DND-41 (cell line): ENCODE measurements around the gene ZNF22.

Experiments used
- ATAC-seq: fragments of 200-7000 bp; cut with Tn5 transposase; 3 replicates; pipeline ENCODE4 v1.9.1; 2021; ENCODE audit warnings: low read depth; ENCODE audit not compliant: insufficient read depth
- DNase-seq: peaks from one replicate; pipeline ENCODE4 v3.0.0-alpha.2; 2020
- H2AFZ ChIP-seq: 2 replicates; pipeline ENCODE4 v1.6.0; 2012; ENCODE audit warnings: low read depth, low read length
- H3K27ac ChIP-seq: 2 replicates; pipeline ENCODE4 v1.5.1; 2012; ENCODE audit warnings: low read length, inconsistent platforms
- H3K27me3 ChIP-seq: fragments of 200-600 bp; sonication (generic); 2 replicates; pipeline ENCODE4 v1.6.0; 2012; ENCODE audit warnings: low read length, mild to moderate bottlenecking, inconsistent platforms; ENCODE audit not compliant: insufficient read depth, poor library complexity
- H3K36me3 ChIP-seq: 2 replicates; pipeline ENCODE4 v1.5.1; 2012; ENCODE audit warnings: low read length, inconsistent platforms; ENCODE audit not compliant: insufficient read depth
- H3K4me1 ChIP-seq: 2 replicates; pipeline ENCODE4 v1.5.1; 2012; ENCODE audit warnings: mild to moderate bottlenecking, low read length; ENCODE audit not compliant: insufficient read depth
- H3K4me2 ChIP-seq: 2 replicates; pipeline ENCODE4 v1.6.0; 2012; ENCODE audit warnings: mild to moderate bottlenecking, moderate library complexity, low read length, inconsistent platforms; ENCODE audit not compliant: insufficient read depth
- H3K4me3 ChIP-seq, 2 experiments: fragments of 200-600 bp in 1 of 2; shearing (Covaris generic) in 1 of 2; 2 replicates each; pipeline ENCODE4 v1.5.1; 2012 to 2016; ENCODE audit warnings: inconsistent platforms in 2 of 2, low read length in 2 of 2, mild to moderate bottlenecking in 2 of 2, low read depth in 1 of 2, moderate library complexity in 1 of 2
- H3K79me2 ChIP-seq: 2 replicates; pipeline ENCODE4 v1.6.0; 2012; ENCODE audit warnings: low read length, inconsistent platforms; ENCODE audit not compliant: insufficient read depth
- H3K9ac ChIP-seq: 2 replicates; pipeline ENCODE4 v1.6.0; 2012; ENCODE audit warnings: low read depth, mild to moderate bottlenecking, inconsistent platforms, low read length, moderate library complexity
- H3K9me3 ChIP-seq: 2 replicates; pipeline ENCODE4 v1.5.1; 2012; ENCODE audit warnings: low read length, moderate library complexity, mild to moderate bottlenecking, inconsistent platforms; ENCODE audit not compliant: insufficient read depth, severe bottlenecking
- H4K20me1 ChIP-seq: 2 replicates; pipeline ENCODE4 v1.6.0; 2012; ENCODE audit warnings: low read length; ENCODE audit not compliant: insufficient read depth
- CTCF ChIP-seq: IDR thresholded peaks from 2 replicates; pipeline ENCODE4 v1.5.1; 2012; ENCODE audit warnings: borderline replicate concordance, low read length, moderate library complexity, mild to moderate bottlenecking; ENCODE audit not compliant: poor library complexity, severe bottlenecking; ENCODE audit errors: extremely low read depth
- EZH2 ChIP-seq: IDR thresholded peaks from 3 replicates; pipeline ENCODE4 v1.6.1; 2012; ENCODE audit warnings: borderline replicate concordance, low read depth, mild to moderate bottlenecking, moderate library complexity, low read length, inconsistent platforms; ENCODE audit not compliant: severe bottlenecking

The ZNF22 gene

DNA sequence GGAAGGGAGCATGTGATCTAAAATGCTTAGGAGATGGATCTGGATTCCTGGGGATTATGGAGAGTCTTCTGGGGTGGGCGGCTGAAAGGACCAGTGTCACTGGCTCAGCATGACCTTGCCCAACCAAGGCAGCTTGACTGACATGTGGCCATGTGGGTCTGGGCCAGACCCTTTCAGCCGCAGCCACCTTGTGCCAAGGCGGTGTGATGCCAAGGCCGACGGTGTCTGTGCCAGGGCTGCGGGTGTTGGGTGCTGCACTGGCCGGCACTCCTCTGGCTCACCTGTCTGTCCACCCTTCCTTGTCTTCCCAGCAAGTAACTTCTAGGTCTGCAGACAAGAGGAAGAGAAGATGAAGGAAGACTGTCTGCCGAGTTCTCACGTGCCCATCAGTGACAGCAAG lies 30.9 kb upstream of the ZNF22 start:
- H3K27ac ChIP-seq, result no peak overlapping the region; the same call in 1 of the 2 replicates
- no peaks in the 10 kb centered on the region for H3K79me2 ChIP-seq
- H3K4me2 ChIP-seq, result no peak overlapping the region
- H4K20me1 ChIP-seq, result no peaks in the 10 kb centered on the region
- H3K9ac ChIP-seq, result no peak overlapping the region
- no peaks in the 10 kb centered on the region for H3K36me3 ChIP-seq
- H3K9me3 ChIP-seq, result no peaks in the 10 kb centered on the region
- DNase-seq (no peak), ATAC-seq (no peak)
- H3K4me3 ChIP-seq, result no peak overlapping the region
- no peak overlapping the region for H2AFZ ChIP-seq
- H3K27me3 ChIP-seq, result no peaks in the 10 kb centered on the region
- no peak for TF ChIP-seq CTCF
- TF ChIP-seq EZH2, result no peak
- H3K4me1 ChIP-seq, result peaks cover 42% of the 10 kb centered on the region

DNA sequence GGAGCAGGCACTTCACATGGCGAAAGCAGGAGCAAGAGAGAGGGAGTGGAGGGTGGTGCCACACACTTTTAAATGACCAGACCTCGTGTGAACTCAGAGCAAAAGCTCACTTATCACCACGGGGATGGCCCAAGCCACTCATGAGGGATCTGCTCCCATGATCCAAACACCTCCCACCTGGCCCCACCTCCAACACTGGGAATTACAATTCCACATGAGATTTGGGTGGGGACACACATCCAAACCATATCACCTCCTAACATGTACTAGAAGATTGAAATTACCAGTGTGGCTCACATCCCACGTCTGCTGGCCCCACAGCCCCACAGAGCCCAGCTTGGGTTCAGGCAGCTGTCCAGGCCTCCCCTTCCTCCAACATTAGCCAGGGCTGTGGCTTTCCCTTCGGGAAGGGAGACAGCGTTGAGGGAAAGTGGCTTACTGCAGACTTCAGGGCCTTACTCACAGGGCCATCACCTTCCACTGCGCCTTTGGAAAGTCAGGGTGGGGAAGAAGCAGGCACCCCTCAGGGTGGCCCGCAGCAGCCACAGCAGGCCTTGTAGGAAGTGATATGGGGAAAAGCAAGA lies 29.8 kb upstream of the ZNF22 start:
- no peak for ATAC-seq
- Histone ChIP-seq H2AFZ (no peak overlapping the region), H3K79me2 (no peaks in the 10 kb centered on the region), H3K36me3 (no peaks in the 10 kb centered on the region), H3K4me2 (no peak overlapping the region), H3K27me3 (no peaks in the 10 kb centered on the region), H3K9ac (no peak overlapping the region), H3K9me3 (no peaks in the 10 kb centered on the region), H3K4me1 (peaks cover 52% of the 10 kb centered on the region), H3K4me3 (no peak overlapping the region), H4K20me1 (no peaks in the 10 kb centered on the region), H3K27ac (no peak overlapping the region)
- TF ChIP-seq EZH2, result no peak
- TF ChIP-seq CTCF, result no peak
- DNase-seq, result no peak

DNA sequence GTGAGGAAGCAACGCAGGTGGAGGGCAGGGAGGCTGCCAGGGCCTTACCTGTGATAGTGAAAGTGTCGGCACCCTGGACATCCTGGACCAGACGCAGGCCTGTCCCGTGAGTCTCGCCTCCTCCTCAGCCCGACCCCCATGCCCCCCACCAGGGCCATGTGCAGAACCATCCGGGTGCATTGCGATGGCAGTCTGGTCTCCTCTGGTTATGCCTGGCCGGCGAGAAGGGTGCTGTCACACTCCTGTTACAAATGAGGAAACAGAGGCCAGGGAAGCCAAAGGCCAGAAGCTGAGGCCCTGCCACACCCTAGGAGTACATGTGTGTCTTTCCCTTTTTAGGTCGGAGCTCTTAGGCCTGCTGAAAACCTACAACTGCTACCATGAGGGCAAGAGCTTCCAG lies 29.3 kb upstream of the ZNF22 start:
- Histone ChIP-seq H3K79me2 (no peaks in the 10 kb centered on the region), H3K9me3 (no peaks in the 10 kb centered on the region), H4K20me1 (no peaks in the 10 kb centered on the region), H3K36me3 (no peaks in the 10 kb centered on the region), H3K9ac (no peak overlapping the region), H3K27ac (no peak overlapping the region), H3K4me1 (peaks cover 53% of the 10 kb centered on the region), H3K4me3 (no peak overlapping the region), H3K27me3 (no peaks in the 10 kb centered on the region), H3K4me2 (no peak overlapping the region), H2AFZ (no peak overlapping the region)
- TF ChIP-seq CTCF, result no peak
- TF ChIP-seq EZH2, result no peak
- ATAC-seq (no peak), DNase-seq (no peak)
